Hippocampal formation (tissue), 2 donors: ENCODE results near the gene EMP3.
A peak's percentile ranks its signal among the peaks of the same experiment; 100 is the strongest.

Source experiments
- DNase-seq, 2 donors: peaks; one replicate each; lab custom pipeline; 2025; lab: John Stamatoyannopoulos, UW

Gene EMP3

GRCh38 chr19:48318286-48318987 lies 6.9 kb upstream of the EMP3 start:
- no peak for DNase-seq

- peak; percentile 22 to 65 for DNase-seq
Observed at GRCh38 chr19:48319647-48320541, 5.5 kb upstream of the EMP3 start.

- DNase-seq = peak; percentile 53 to 70
Observed at GRCh38 chr19:48321372-48321621, 4.1 kb upstream of the EMP3 start.

- peak; percentile 93 to 97 for DNase-seq
Observed at GRCh38 chr19:48321622-48322591, 3.4 kb upstream of the EMP3 start.

- DNase-seq = no peak
Observed at GRCh38 chr19:48329167-48329891, 4.0 kb downstream of the EMP3 start.

GRCh38 chr19:48330012-48330681 lies 4.8 kb downstream of the EMP3 start:
- peak; percentile 84 to 92 for DNase-seq

GRCh38 chr19:48332351-48332661 lies 7.0 kb downstream of the EMP3 start:
- DNase-seq = no peak

- DNase-seq = peak; percentile 82 to 90
Observed at GRCh38 chr19:48332662-48333466, 7.5 kb downstream of the EMP3 start.

- DNase-seq = peak; percentile 37 to 74
Observed at GRCh38 chr19:48333467-48334384, 8.4 kb downstream of the EMP3 start.

GRCh38 chr19:48338253-48338755 lies 13.0 kb downstream of the EMP3 start:
- no peak for DNase-seq

- DNase-seq = no peak
Observed at GRCh38 chr19:48338802-48339503, 13.6 kb downstream of the EMP3 start.

- no peak for DNase-seq
Observed at GRCh38 chr19:48340995-48341394, 15.6 kb downstream of the EMP3 start.

GRCh38 chr19:48341515-48342413 lies 16.4 kb downstream of the EMP3 start:
- no peak for DNase-seq

- no peak for DNase-seq
Observed at GRCh38 chr19:48342414-48342738, 17.0 kb downstream of the EMP3 start.

GRCh38 chr19:48342841-48343540 lies 17.6 kb downstream of the EMP3 start:
- DNase-seq = no peak

GRCh38 chr19:48344892-48345291 lies 19.5 kb downstream of the EMP3 start:
- no peak for DNase-seq

GRCh38 chr19:48346191-48346590 lies 20.8 kb downstream of the EMP3 start:
- DNase-seq = no peak
